SK-MEL-5 (cell line): ENCODE results near the gene KLHL24. TPM values are rescaled to one million over a fixed set of nuclear protein-coding genes. Genes with fewer than 3 reads are reported as not detected.
A peak's percentile ranks its signal among the peaks of the same experiment; 100 is the strongest.

Experiments
- DNase-seq: peaks from one replicate; pipeline ENCODE4 v3.0.0-alpha.2; 2016; ENCODE audit warnings: low read depth, low spot score
- in situ Hi-C: cut with HindIII; loops from 2 replicates; pipeline ENCODE4 v1.10.0; 2016; ENCODE audit warnings: low sequenced_read_pairs, high pct_unique_total_duplicates, low pct_unique_long_range_greater_than_20kb
- total RNA-seq: library from RNA; depleted of rRNA; stranded (reverse); fragments of >200 nt; shearing (Covaris generic); gene quantifications from 2 replicates; pipeline ENCODE4 v1.2.3, GENCODE V29; 2014; rRNA removed

The KLHL24 gene
- total RNA-seq, 1 experiment from 2014 or later = 79.1 TPM

- DNase-seq = no peak
- in situ Hi-C loops = no loop called here
These were observed 82.6 kb downstream of the KLHL24 start for GRCh38 chr3:183718012-183718411.

DNA sequence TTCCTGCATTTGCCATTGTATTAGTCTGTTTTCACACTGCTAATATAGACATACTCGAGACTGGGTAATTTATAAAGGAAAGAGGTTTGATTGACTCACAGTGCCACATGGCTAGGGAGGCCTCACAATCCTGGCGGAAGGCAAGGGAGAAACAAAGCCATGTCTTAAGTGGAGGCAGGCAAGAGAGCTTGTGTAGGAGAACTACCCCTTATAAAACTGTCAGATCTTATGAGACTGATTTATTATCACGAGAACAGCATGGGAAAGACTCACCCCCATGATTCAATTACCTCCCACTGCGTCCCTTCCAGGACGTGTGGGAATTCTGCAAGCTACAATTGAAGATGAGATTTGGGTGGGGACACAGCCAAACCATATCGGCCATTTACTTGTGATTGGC, 90.0 kb downstream of the KLHL24 start:
- peak; percentile 50 for DNase-seq
- in situ Hi-C loops = no loop called here

GRCh38 chr3:183728204-183728603, 92.8 kb downstream of the KLHL24 start:
- no peak for DNase-seq
- in situ Hi-C loops = no loop called here

- no peak for DNase-seq
- in situ Hi-C loops = no loop called here
These were observed 94.9 kb downstream of the KLHL24 start for GRCh38 chr3:183730361-183730760.

DNA sequence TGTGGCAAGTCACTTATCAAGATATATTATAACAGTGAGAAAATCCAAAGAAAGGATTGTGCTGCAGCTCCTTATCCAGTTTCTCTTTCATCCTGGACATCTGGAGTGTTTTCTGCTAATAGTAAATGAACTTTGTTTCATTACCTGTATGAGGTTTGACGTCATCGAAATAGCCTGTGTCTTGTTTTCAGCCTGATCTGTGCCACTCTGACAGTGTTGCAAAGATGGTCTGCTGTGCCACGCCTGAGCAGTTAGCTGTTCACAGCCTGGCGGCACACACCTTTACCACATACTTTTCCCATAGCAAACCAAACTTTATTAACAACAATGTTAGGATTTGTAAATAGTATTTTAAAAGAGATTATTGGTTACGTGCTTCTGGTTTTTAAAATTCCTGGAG, 96.2 kb downstream of the KLHL24 start:
- DNase-seq = no peak
- in situ Hi-C loops = no loop called here

DNA sequence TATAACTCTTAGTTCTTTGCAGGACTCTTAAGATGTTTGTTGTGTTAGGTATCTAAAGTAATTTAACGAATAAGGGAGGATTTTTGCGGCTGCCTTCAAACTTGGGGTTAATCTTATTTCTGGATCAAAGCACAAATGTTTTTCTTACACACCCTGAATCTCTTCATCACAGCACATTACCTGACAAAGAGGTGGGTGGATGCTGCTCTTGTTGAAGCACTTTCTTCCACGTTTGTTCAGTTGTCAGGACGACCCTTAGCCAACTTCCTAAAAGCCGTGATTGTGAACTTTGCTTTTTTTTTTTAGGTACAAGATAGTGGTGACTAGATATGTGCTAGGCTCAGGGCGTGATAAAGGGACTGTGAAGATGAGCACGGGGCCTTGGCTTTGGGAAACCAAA, 98.1 kb downstream of the KLHL24 start:
- in situ Hi-C loops = no loop called here
- no peak for DNase-seq

Other genes with a start within 250 kb of the KLHL24 start
- gene MCF2L2, start 207.0 kb upstream of the KLHL24 start, total RNA-seq = 0.79 and 1.0 TPM in 2 replicates
- gene KLHL6, start 79.9 kb upstream of the KLHL24 start, total RNA-seq = 0.11 and 0.13 TPM in 2 replicates
- gene YEATS2, start 62.2 kb downstream of the KLHL24 start, total RNA-seq = 28.8 and 30.7 TPM in 2 replicates
- 4.5 and 5.7 TPM in 2 replicates for gene MAP6D1, start 190.0 kb downstream of the KLHL24 start, total RNA-seq
- gene PARL, start 249.3 kb downstream of the KLHL24 start, total RNA-seq = 55.4 and 68.7 TPM in 2 replicates